HepG2 (cell line): ENCODE data around the gene FAM174C. TPM values are rescaled to one million over a fixed set of nuclear protein-coding genes. Genes with fewer than 3 reads are reported as not detected.
A peak's percentile ranks its signal among the peaks of the same experiment; 100 is the strongest.

ENCODE experiments used
- BRD4 ChIP-seq: sonication (generic); formaldehyde crosslinking; IDR thresholded peaks from 2 replicates; pipeline ENCODE4 v1.4.0; 2020; ENCODE audit warnings: missing genetic modification reagents
- CHD4 ChIP-seq: fragments of 200-600 bp; sonication (generic); IDR thresholded peaks from 2 replicates; pipeline ENCODE4 v1.7.0; 2017; ENCODE audit warnings: mild to moderate bottlenecking, low read length, borderline replicate concordance
- FUBP1 ChIP-seq: sonication (generic); formaldehyde crosslinking; IDR thresholded peaks from 2 replicates; pipeline ENCODE4 v1.5.1; 2020; ENCODE audit warnings: missing genetic modification reagents, mild to moderate bottlenecking, borderline replicate concordance
- HNRNPUL1 ChIP-seq: fragments of 200-400 bp; formaldehyde crosslinking; IDR thresholded peaks from 2 replicates; pipeline ENCODE4 v1.6.1; 2017; ENCODE audit warnings: low read depth, mild to moderate bottlenecking, low read length, moderate library complexity
- KDM2A ChIP-seq: sonication (generic); formaldehyde crosslinking; IDR thresholded peaks from 2 replicates; pipeline ENCODE4 v1.4.0; 2020; ENCODE audit warnings: low read depth, missing genetic modification reagents, borderline replicate concordance
- KLF16 ChIP-seq, 2 experiments: sonication (generic) in 1 of 2; formaldehyde crosslinking in 1 of 2; IDR thresholded peaks; 2 replicates each; pipeline versions ENCODE4 v1.6.1 to v1.8.0; 2016 to 2023; ENCODE audit warnings: missing genetic modification reagents in 2 of 2, missing compliant biosample characterization in 1 of 2
- LCORL ChIP-seq, 2 experiments: fragments of 450-650 bp in 1 of 2; sonication (generic) in 1 of 2; formaldehyde crosslinking in 1 of 2; IDR thresholded peaks; 2 replicates each; pipeline versions ENCODE4 v1.5.0 to v1.6.1; 2017 to 2020; ENCODE audit warnings: antibody characterized with exemption in 1 of 2, missing genetic modification reagents in 1 of 2
- MATR3 ChIP-seq: sonication (generic); formaldehyde crosslinking; IDR thresholded peaks from 2 replicates; pipeline ENCODE4 v1.4.0; 2020; ENCODE audit warnings: missing genetic modification reagents
- MTF2 ChIP-seq: sonication (generic); formaldehyde crosslinking; IDR thresholded peaks from 2 replicates; pipeline ENCODE4 v1.5.0; 2020; ENCODE audit warnings: missing genetic modification reagents, borderline replicate concordance
- MYC ChIP-seq: sonication (generic); formaldehyde crosslinking; IDR thresholded peaks from 2 replicates; pipeline ENCODE4 v1.9.0; 2021; ENCODE audit warnings: missing genetic modification reagents, borderline replicate concordance
- PAXIP1 ChIP-seq: sonication (generic); formaldehyde crosslinking; conservative IDR thresholded peaks from 2 replicates; pipeline ENCODE4 v1.4.0; 2020; ENCODE audit warnings: mild to moderate bottlenecking, missing genetic modification reagents, moderate library complexity
- POLR2A ChIP-seq, 2 experiments: IDR thresholded peaks; 2 replicates each; pipeline ENCODE4 v1.6.1; 2011; ENCODE audit warnings: low read depth in 2 of 2, low read length in 2 of 2, mild to moderate bottlenecking in 1 of 2, moderate library complexity in 1 of 2; ENCODE audit not compliant: insufficient read depth in 1 of 2
- POLR2AphosphoS5 ChIP-seq: IDR thresholded peaks from 2 replicates; pipeline ENCODE4 v1.6.1; 2012; ENCODE audit warnings: low read depth, low read length
- SATB2 ChIP-seq: sonication (generic); formaldehyde crosslinking; IDR thresholded peaks from 2 replicates; pipeline ENCODE4 v1.5.0; 2020; ENCODE audit warnings: missing genetic modification reagents
- SYNCRIP ChIP-seq: fragments of 200-400 bp; formaldehyde crosslinking; IDR thresholded peaks from 2 replicates; pipeline ENCODE4 v1.6.1; 2018; ENCODE audit warnings: mild to moderate bottlenecking, low read depth, low read length; ENCODE audit not compliant: insufficient read depth
- ZBTB3 ChIP-seq: sonication (generic); formaldehyde crosslinking; IDR thresholded peaks from 2 replicates; pipeline ENCODE4 v1.4.0; 2020; ENCODE audit warnings: low read depth, mild to moderate bottlenecking, moderate library complexity, missing genetic modification reagents, borderline replicate concordance
- ZFP1 ChIP-seq: IDR thresholded peaks from 2 replicates; pipeline ENCODE4 v1.6.1; 2016
- ZFY ChIP-seq: sonication (generic); formaldehyde crosslinking; IDR thresholded peaks from 2 replicates; pipeline ENCODE4 v1.4.0; 2020; ENCODE audit warnings: missing genetic modification reagents
- ZNF34 ChIP-seq: sonication (generic); formaldehyde crosslinking; IDR thresholded peaks from 2 replicates; pipeline ENCODE4 v1.4.0; 2020; ENCODE audit warnings: mild to moderate bottlenecking, missing genetic modification reagents, borderline replicate concordance
- ZNF761 ChIP-seq: sonication (generic); formaldehyde crosslinking; conservative IDR thresholded peaks from 2 replicates; pipeline ENCODE4 v1.4.0; 2020; ENCODE audit warnings: mild to moderate bottlenecking, missing genetic modification reagents
- ZNF772 ChIP-seq: sonication (generic); formaldehyde crosslinking; IDR thresholded peaks from 2 replicates; pipeline ENCODE4 v1.5.0; 2020; ENCODE audit warnings: mild to moderate bottlenecking, missing genetic modification reagents
- ZNF792 ChIP-seq: IDR thresholded peaks from 2 replicates; pipeline ENCODE4 v1.6.1; 2016
- ZSCAN31 ChIP-seq: sonication (generic); formaldehyde crosslinking; IDR thresholded peaks from 2 replicates; pipeline ENCODE4 v1.5.0; 2020; ENCODE audit warnings: low read depth, mild to moderate bottlenecking, missing genetic modification reagents
- polyA plus RNA-seq, 8 experiments: library from polyadenylated mRNA; depleted of rRNA in 3 of 8; stranded (reverse) in 7 of 8; unstranded in 1 of 8; fragments of >200 nt; fragmentation: Illumina TruSeq in 4 of 8; extraction: Trizol in 4 of 8; gene quantifications; 2 replicates each; pipeline versions ENCODE4 v1.2.1 to v1.2.3, GENCODE V29; 2011 to 2016; ENCODE audit warnings: low read depth in 4 of 8, missing spikeins in 1 of 8, mixed read lengths in 1 of 8; ENCODE audit not compliant: insufficient read depth in 1 of 8
- total RNA-seq, 5 experiments: library from RNA; depleted of rRNA; stranded (reverse); fragments of >200 nt; fragmentation: Illumina TruSeq; extraction: Trizol; gene quantifications; 2 replicates each; pipeline ENCODE4 v1.2.3, GENCODE V29; 2016; ENCODE audit warnings: low read depth in 1 of 5
- TF ChIP-seq, protein P1 (sequence below): sonication (generic); formaldehyde crosslinking; IDR thresholded peaks from 2 replicates; pipeline ENCODE4 v1.4.0; 2020; ENCODE audit warnings: mild to moderate bottlenecking, missing genetic modification reagents

Gene FAM174C
- total and polyA plus RNA-seq, 2 of the 13 experiments (the other 11 are each of a cell fraction or from before 2014, with no cell fraction given), result 19.5 to 31.3 TPM

DNA sequence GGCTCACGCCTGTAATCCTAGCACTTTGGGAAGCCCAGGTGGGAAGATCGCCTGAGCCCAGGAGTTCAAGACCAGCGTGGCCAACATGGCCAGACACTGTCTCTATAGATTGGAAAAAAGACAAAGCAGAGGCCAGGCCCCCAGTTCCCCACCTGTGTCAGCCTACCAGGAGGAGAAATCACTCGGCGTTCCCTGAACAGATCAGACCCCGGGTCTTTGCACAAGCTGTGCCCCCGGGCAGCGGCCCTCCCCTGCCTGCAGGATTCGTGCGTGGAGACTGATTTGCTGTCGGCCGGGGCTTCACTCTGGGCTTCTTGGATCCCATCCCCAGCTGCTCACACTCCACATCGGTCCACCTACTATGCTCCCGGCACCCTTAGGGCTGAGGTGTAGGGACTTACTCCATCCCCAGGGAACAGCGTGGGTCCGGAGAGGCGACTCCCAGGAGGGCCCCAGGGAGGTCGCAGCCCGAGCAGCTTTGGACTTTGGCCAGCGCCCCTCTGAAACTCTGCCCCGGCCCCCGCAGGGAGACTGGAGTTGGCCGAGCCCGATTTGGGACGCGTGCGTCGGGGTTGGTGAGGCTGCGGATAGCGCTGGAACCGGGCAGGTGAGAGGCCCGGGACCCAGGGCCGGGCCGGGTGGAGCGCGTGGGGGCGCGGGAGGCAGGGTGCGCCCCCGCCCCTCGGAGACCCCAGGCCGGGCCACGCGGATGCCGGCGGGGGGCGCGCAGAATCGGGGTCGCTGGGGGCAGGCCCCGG, 9.8 kb downstream of the FAM174C start (continued):
- TF ChIP-seq, protein P1, sequence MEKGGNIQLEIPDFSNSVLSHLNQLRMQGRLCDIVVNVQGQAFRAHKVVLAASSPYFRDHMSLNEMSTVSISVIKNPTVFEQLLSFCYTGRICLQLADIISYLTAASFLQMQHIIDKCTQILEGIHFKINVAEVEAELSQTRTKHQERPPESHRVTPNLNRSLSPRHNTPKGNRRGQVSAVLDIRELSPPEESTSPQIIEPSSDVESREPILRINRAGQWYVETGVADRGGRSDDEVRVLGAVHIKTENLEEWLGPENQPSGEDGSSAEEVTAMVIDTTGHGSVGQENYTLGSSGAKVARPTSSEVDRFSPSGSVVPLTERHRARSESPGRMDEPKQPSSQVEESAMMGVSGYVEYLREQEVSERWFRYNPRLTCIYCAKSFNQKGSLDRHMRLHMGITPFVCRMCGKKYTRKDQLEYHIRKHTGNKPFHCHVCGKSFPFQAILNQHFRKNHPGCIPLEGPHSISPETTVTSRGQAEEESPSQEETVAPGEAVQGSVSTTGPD (CRISPR knock-in tag), result no peak
- no peak; the same call in 1 of the 2 replicates for TF ChIP-seq ZNF792 (CRISPR knock-in tag)
- TF ChIP-seq KDM2A (CRISPR knock-in tag), result 0 out of 2 replicates have a peak, but pooled peaks have one; percentile 29
- TF ChIP-seq MTF2 (CRISPR knock-in tag), result no peak
- no peak for TF ChIP-seq HNRNPUL1
- no peak for TF ChIP-seq ZNF761 (CRISPR knock-in tag)
- TF ChIP-seq ZFP1 (CRISPR knock-in tag), result no peak
- no peak for TF ChIP-seq FUBP1 (CRISPR knock-in tag)
- TF ChIP-seq BRD4 (CRISPR knock-in tag), result peak; percentile 36; the same call in 1 of the 2 replicates
- TF ChIP-seq PAXIP1, result 0 out of 2 replicates have a peak, but pooled peaks have one; percentile 42
- TF ChIP-seq ZSCAN31 (CRISPR knock-in tag), result peak; percentile 78; the same call in 1 of the 2 replicates
- peak; percentile 61 for TF ChIP-seq ZFY (CRISPR knock-in tag)
- TF ChIP-seq POLR2A (IDR thresholded peaks at IDR 0.05; ENCODE audit: insufficient read depth in 1 of 2, low read depth in 2 of 2, low read length in 2 of 2), result peak; percentile 1 to 43; a peak in 1 of 4 replicates
- TF ChIP-seq ZNF34, result no peak
- no peak for TF ChIP-seq SYNCRIP
- peak; percentile 20; the same call in 1 of the 2 replicates for TF ChIP-seq MYC (CRISPR knock-in tag)
- 0 out of 2 replicates have a peak, but pooled peaks have one; percentile 19 for TF ChIP-seq POLR2AphosphoS5
- TF ChIP-seq CHD4, result 0 out of 2 replicates have a peak, but pooled peaks have one; percentile 33
- no peak for TF ChIP-seq KLF16 (CRISPR knock-in tag; IDR thresholded peaks at IDR 0.05)
- TF ChIP-seq LCORL (IDR thresholded peaks at IDR 0.05), result no peak
- TF ChIP-seq LCORL (CRISPR knock-in tag; IDR thresholded peaks at IDR 0.05), result peak; percentile 82
- no peak for TF ChIP-seq MATR3
- TF ChIP-seq SATB2 (CRISPR knock-in tag), result no peak
- TF ChIP-seq ZBTB3 (CRISPR knock-in tag), result no peak
- TF ChIP-seq ZNF772 (CRISPR knock-in tag), result 0 out of 2 replicates have a peak, but pooled peaks have one; percentile 31
